ENCODE measurements around the gene TMPRSS15.

The TMPRSS15 gene

GRCh38 chr21:18350216-18350615, 53.4 kb downstream of the TMPRSS15 start:
- in situ Hi-C loops (cut with HindIII; ENCODE audit: low sequenced_read_pairs), result no loop called here

- in situ Hi-C loops (cut with HindIII; ENCODE audit: low sequenced_read_pairs), result no loop called here
Measured at GRCh38 chr21:18349468-18349867, 54.1 kb downstream of the TMPRSS15 start.

GRCh38 chr21:18340387-18340942, 63.1 kb downstream of the TMPRSS15 start:
- in situ Hi-C loops (cut with HindIII; ENCODE audit: low sequenced_read_pairs), result no loop called here

GRCh38 chr21:18335651-18336236, 67.8 kb downstream of the TMPRSS15 start:
- in situ Hi-C loops (cut with HindIII; ENCODE audit: low sequenced_read_pairs), result no loop called here

GRCh38 chr21:18334066-18334465, 69.5 kb downstream of the TMPRSS15 start:
- in situ Hi-C loops (cut with HindIII; ENCODE audit: low sequenced_read_pairs), result no loop called here

GRCh38 chr21:18318156-18318555, 85.4 kb downstream of the TMPRSS15 start:
- in situ Hi-C loops (cut with HindIII; ENCODE audit: low sequenced_read_pairs), result no loop called here

- in situ Hi-C loops (cut with HindIII; ENCODE audit: low sequenced_read_pairs), result no loop called here
Measured at GRCh38 chr21:18298228-18298627, 105.4 kb downstream of the TMPRSS15 start.

- in situ Hi-C loops (cut with HindIII; ENCODE audit: low sequenced_read_pairs), result no loop called here
Measured at GRCh38 chr21:18294100-18294499, 109.5 kb downstream of the TMPRSS15 start.

- in situ Hi-C loops (cut with HindIII; ENCODE audit: low sequenced_read_pairs), result no loop called here
Measured at GRCh38 chr21:18289876-18290275, 113.7 kb downstream of the TMPRSS15 start.

- in situ Hi-C loops (cut with HindIII; ENCODE audit: low sequenced_read_pairs), result no loop called here
Measured at GRCh38 chr21:18285379-18285778, 118.2 kb downstream of the TMPRSS15 start.

GRCh38 chr21:18275781-18276180, 127.8 kb downstream of the TMPRSS15 start:
- in situ Hi-C loops (cut with HindIII; ENCODE audit: low sequenced_read_pairs), result no loop called here

- in situ Hi-C loops (cut with HindIII; ENCODE audit: low sequenced_read_pairs), result no loop called here
Measured at GRCh38 chr21:18274370-18274769, 129.2 kb downstream of the TMPRSS15 start.

- in situ Hi-C loops (cut with HindIII; ENCODE audit: low sequenced_read_pairs), result no loop called here
Measured at GRCh38 chr21:18273400-18273799, 130.2 kb downstream of the TMPRSS15 start.

- in situ Hi-C loops (cut with HindIII; ENCODE audit: low sequenced_read_pairs), result no loop called here
Measured at GRCh38 chr21:18269856-18270255, 133.7 kb downstream of the TMPRSS15 start.

GRCh38 chr21:18268906-18269305, 134.7 kb downstream of the TMPRSS15 start:
- in situ Hi-C loops (cut with HindIII; ENCODE audit: low sequenced_read_pairs), result no loop called here

GRCh38 chr21:18267496-18267895, 136.1 kb downstream of the TMPRSS15 start:
- in situ Hi-C loops (cut with HindIII; ENCODE audit: low sequenced_read_pairs), result no loop called here

- in situ Hi-C loops (cut with HindIII; ENCODE audit: low sequenced_read_pairs), result no loop called here
Measured at GRCh38 chr21:18265944-18266343, 137.6 kb downstream of the TMPRSS15 start.

GRCh38 chr21:18253799-18254198, 149.8 kb downstream of the TMPRSS15 start:
- in situ Hi-C loops (cut with HindIII; ENCODE audit: low sequenced_read_pairs), result no loop called here

GRCh38 chr21:18253221-18253620, 150.4 kb downstream of the TMPRSS15 start:
- in situ Hi-C loops (cut with HindIII; ENCODE audit: low sequenced_read_pairs), result no loop called here

- in situ Hi-C loops (cut with HindIII; ENCODE audit: low sequenced_read_pairs), result no loop called here
Measured at GRCh38 chr21:18252680-18253079, 150.9 kb downstream of the TMPRSS15 start.

- in situ Hi-C loops (cut with HindIII; ENCODE audit: low sequenced_read_pairs), result no loop called here
Measured at GRCh38 chr21:18252256-18252655, 151.3 kb downstream of the TMPRSS15 start.

GRCh38 chr21:18251065-18251464, 152.5 kb downstream of the TMPRSS15 start:
- in situ Hi-C loops (cut with HindIII; ENCODE audit: low sequenced_read_pairs), result no loop called here

GRCh38 chr21:18249672-18250071, 153.9 kb downstream of the TMPRSS15 start:
- in situ Hi-C loops (cut with HindIII; ENCODE audit: low sequenced_read_pairs), result no loop called here

Data from endothelial cell of hepatic sinusoid (primary cell).